OCI-LY1 (cell line): ENCODE measurements around the gene KANTR.

Experiments used
- H2AFZ ChIP-seq: fragments of 200-600 bp; sonication (generic), shearing (Covaris generic); 2 replicates; pipeline ENCODE4 v1.6.0; 2014; ENCODE audit warnings: antibody characterized with exemption, mild to moderate bottlenecking, low read length
- H3F3A ChIP-seq: fragments of 200-600 bp; sonication (generic), shearing (Covaris generic); 2 replicates; pipeline ENCODE4 v1.6.0; 2014; ENCODE audit warnings: mild to moderate bottlenecking, antibody characterized with exemption, low read length, moderate library complexity; ENCODE audit not compliant: insufficient read depth
- H3K27ac ChIP-seq: fragments of 200-600 bp; sonication (generic); 2 replicates; pipeline ENCODE4 v1.5.1; 2014; ENCODE audit warnings: low read length, mixed run types, mild to moderate bottlenecking, low read depth; ENCODE audit not compliant: poor library complexity, severe bottlenecking
- H3K27me3 ChIP-seq: fragments of 200-600 bp; sonication (generic); 2 replicates; pipeline ENCODE4 v1.6.0; 2014; ENCODE audit warnings: antibody characterized with exemption, mild to moderate bottlenecking, low read length, moderate library complexity; ENCODE audit not compliant: insufficient read depth
- H3K36me3 ChIP-seq: fragments of 200-600 bp; sonication (generic); 2 replicates; pipeline ENCODE4 v1.6.1; 2014; ENCODE audit warnings: mild to moderate bottlenecking, antibody characterized with exemption, low read length, moderate library complexity, mixed read lengths; ENCODE audit not compliant: insufficient read depth
- H3K4me1 ChIP-seq: fragments of 200-600 bp; sonication (generic); 2 replicates; pipeline ENCODE4 v1.5.1; 2014; ENCODE audit warnings: mild to moderate bottlenecking, low read length, moderate library complexity; ENCODE audit not compliant: insufficient read depth, severe bottlenecking
- H3K4me2 ChIP-seq: fragments of 200-600 bp; sonication (generic), shearing (Covaris generic); 2 replicates; pipeline ENCODE4 v1.6.1; 2014; ENCODE audit warnings: low read length
- H3K4me3 ChIP-seq: fragments of 200-600 bp; sonication (generic); 2 replicates; pipeline ENCODE4 v1.5.1; 2014; ENCODE audit warnings: low read length, low read depth, mild to moderate bottlenecking, mixed read lengths; ENCODE audit not compliant: poor library complexity, severe bottlenecking
- H3K79me2 ChIP-seq: fragments of 200-600 bp; shearing (Covaris generic); 2 replicates; pipeline ENCODE4 v1.6.1; 2016; ENCODE audit warnings: mixed run types, low read length, mixed read lengths; ENCODE audit not compliant: insufficient read depth
- H3K9ac ChIP-seq: fragments of 200-600 bp; sonication (generic), shearing (Covaris generic); 2 replicates; pipeline ENCODE4 v1.6.1; 2014; ENCODE audit warnings: mild to moderate bottlenecking, low read length, mixed read lengths
- H3K9me2 ChIP-seq: fragments of 200-600 bp; sonication (generic), shearing (Covaris generic); 2 replicates; pipeline ENCODE4 v1.6.1; 2014; ENCODE audit warnings: low read depth, mild to moderate bottlenecking, low read length, mixed read lengths
- H3K9me3 ChIP-seq: fragments of 200-600 bp; shearing (Covaris generic); 2 replicates; pipeline ENCODE4 v1.6.1; 2014; ENCODE audit warnings: low read length, mixed read lengths
- H4K20me1 ChIP-seq: fragments of 200-600 bp; sonication (generic), shearing (Covaris generic); 2 replicates; pipeline ENCODE4 v1.6.0; 2016; ENCODE audit warnings: mild to moderate bottlenecking, low read length; ENCODE audit not compliant: insufficient read depth
- CTCF ChIP-seq: fragments of 200-600 bp; sonication (generic), shearing (Covaris generic); IDR thresholded peaks from 2 replicates; pipeline ENCODE4 v1.5.1; 2017; ENCODE audit warnings: mild to moderate bottlenecking, antibody characterized with exemption, low read length, moderate library complexity, mixed read lengths
- EZH2 ChIP-seq: fragments of 200-600 bp; sonication (generic), shearing (Covaris generic); IDR thresholded peaks from 2 replicates; pipeline ENCODE4 v1.8.0; 2017; ENCODE audit warnings: borderline replicate concordance, mixed run types, mild to moderate bottlenecking, antibody characterized with exemption, low read length, moderate library complexity, mixed read lengths

The KANTR gene

DNA sequence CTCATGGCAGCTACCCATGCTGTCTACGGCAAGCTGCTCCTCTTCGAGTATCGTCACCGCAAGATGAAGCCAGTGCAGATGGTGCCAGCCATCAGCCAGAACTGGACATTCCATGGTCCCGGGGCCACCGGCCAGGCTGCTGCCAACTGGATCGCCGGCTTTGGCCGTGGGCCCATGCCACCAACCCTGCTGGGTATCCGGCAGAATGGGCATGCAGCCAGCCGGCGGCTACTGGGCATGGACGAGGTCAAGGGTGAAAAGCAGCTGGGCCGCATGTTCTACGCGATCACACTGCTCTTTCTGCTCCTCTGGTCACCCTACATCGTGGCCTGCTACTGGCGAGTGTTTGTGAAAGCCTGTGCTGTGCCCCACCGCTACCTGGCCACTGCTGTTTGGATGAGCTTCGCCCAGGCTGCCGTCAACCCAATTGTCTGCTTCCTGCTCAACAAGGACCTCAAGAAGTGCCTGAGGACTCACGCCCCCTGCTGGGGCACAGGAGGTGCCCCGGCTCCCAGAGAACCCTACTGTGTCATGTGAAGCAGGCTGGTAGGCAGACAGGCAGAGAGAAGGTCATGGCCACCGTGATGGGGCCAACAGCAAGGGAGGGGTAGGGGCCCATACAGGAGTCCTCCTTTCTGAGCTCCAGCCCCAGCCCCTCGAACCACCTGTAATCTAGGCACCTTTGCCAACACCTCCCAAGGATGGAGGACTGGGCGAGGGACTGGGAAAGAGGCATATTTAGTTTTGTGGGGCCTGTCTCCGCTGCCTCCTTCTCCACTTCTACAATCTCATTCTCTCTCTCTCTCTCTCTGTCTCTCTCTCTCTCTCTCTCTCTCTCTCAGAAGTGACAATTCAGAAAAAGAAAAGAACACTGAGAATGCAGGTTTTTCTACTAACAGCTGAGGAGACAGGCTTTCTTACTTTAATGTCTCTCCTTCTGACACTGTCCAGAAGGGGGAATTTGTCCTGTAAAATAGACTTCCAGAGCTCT, 16.4 kb upstream of the KANTR start:
- Histone ChIP-seq H3K27ac (no peak overlapping the region), H3F3A (0 out of 2 replicates have a peak, but pooled peaks cover 3% of the 10 kb centered on the region), H3K79me2 (no peaks in the 10 kb centered on the region), H4K20me1 (no peaks in the 10 kb centered on the region), H2AFZ (no peak overlapping the region), H3K9me2 (no peaks in the 10 kb centered on the region), H3K4me2 (no peak overlapping the region), H3K9me3 (no peaks in the 10 kb centered on the region), H3K4me3 (no peak overlapping the region), H3K27me3 (no peaks in the 10 kb centered on the region), H3K4me1 (peaks cover 23% of the 10 kb centered on the region), H3K36me3 (no peaks in the 10 kb centered on the region), H3K9ac (no peak overlapping the region)
- no peak for TF ChIP-seq EZH2
- peak; percentile 55; the same call in 1 of the 2 replicates for TF ChIP-seq CTCF

DNA sequence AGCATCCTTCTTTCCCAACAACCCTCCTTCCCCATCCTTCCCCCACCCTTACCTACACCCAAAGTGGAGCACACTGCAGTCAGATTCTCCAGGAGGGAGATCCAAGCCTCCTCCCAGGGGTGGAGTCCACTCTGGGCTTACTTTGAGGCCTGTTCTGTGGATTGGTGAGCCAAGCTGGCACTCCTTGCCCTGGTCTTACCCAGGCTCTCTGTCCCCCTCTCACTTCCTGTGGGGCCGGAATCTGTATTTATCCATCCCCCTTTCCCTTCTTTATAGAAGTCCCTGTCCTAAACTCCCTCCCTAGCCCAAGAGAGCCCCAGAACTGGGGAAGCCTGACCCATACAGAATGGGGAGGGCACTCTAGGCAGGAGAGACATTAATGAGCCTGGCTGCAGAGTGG, 15.0 kb upstream of the KANTR start:
- H3K4me1 ChIP-seq, result peaks cover 21% of the 10 kb centered on the region
- H3K27me3 ChIP-seq, result no peaks in the 10 kb centered on the region
- no peak for TF ChIP-seq EZH2
- no peak for TF ChIP-seq CTCF
- H4K20me1 ChIP-seq, result no peaks in the 10 kb centered on the region
- no peak overlapping the region for H2AFZ ChIP-seq
- no peak overlapping the region for H3K4me3 ChIP-seq
- H3K9ac ChIP-seq, result no peak overlapping the region
- no peak overlapping the region for H3K4me2 ChIP-seq
- no peaks in the 10 kb centered on the region for H3K9me2 ChIP-seq
- 0 out of 2 replicates have a peak, but pooled peaks cover 3% of the 10 kb centered on the region for H3K79me2 ChIP-seq
- peaks cover 8% of the 10 kb centered on the region; the same call in 1 of the 2 replicates for H3K36me3 ChIP-seq
- H3K9me3 ChIP-seq, result no peaks in the 10 kb centered on the region
- no peaks in the 10 kb centered on the region for H3F3A ChIP-seq
- H3K27ac ChIP-seq, result no peak overlapping the region

- no peaks in the 10 kb centered on the region for H3K9me3 ChIP-seq
- H3F3A ChIP-seq, result no peaks in the 10 kb centered on the region
- no peaks in the 10 kb centered on the region for H3K9me2 ChIP-seq
- peak overlapping the region; percentile 11 for H3K4me2 ChIP-seq
- H3K27me3 ChIP-seq, result no peaks in the 10 kb centered on the region
- H4K20me1 ChIP-seq, result no peaks in the 10 kb centered on the region
- no peak overlapping the region for H2AFZ ChIP-seq
- peak overlapping the region; percentile 43; the same call in 1 of the 2 replicates for H3K9ac ChIP-seq
- H3K79me2 ChIP-seq, result 0 out of 2 replicates have a peak, but pooled peaks cover 3% of the 10 kb centered on the region
- no peak overlapping the region for H3K4me3 ChIP-seq
- H3K4me1 ChIP-seq, result peaks cover 30% of the 10 kb centered on the region
- H3K36me3 ChIP-seq, result peaks cover 28% of the 10 kb centered on the region
- peak overlapping the region; percentile 76 for H3K27ac ChIP-seq
- TF ChIP-seq CTCF (no peak), EZH2 (no peak)
These were observed 13.0 kb upstream of the KANTR start for GRCh38 chrX:53080628-53081580.
